SK-N-SH (cell line): ENCODE measurements around the gene ETV1. TPM values are rescaled to one million over a fixed set of nuclear protein-coding genes. Genes with fewer than 3 reads are reported as not detected.

Experiments
- CTCF ChIA-PET: fragments of 300-600, 350-600 bp; formaldehyde crosslinking; extraction: SDS; loops from one replicate; lab custom pipeline; 2021; lab: Yijun Ruan, JAX
- POLR2A ChIA-PET: fragments of 350-600 bp; sonication (Branson Sonifier 250); formaldehyde crosslinking; extraction: SDS; loops from one replicate; lab custom pipeline; 2020; ENCODE audit warnings: antibody characterized with exemption, inconsistent platforms; lab: Yijun Ruan, JAX
- DNase-seq: peaks from one replicate; pipeline ENCODE4 v3.0.0; 2012
- H2AFZ ChIP-seq: fragments of 200-600 bp; sonication (generic); 2 replicates; pipeline ENCODE4 v1.8.1; 2016; ENCODE audit warnings: antibody characterized with exemption, mild to moderate bottlenecking, low read depth
- H3F3A ChIP-seq: fragments of 200-600 bp; sonication (generic); replicated peaks from 2 replicates; pipeline ENCODE3; 2016; ENCODE audit warnings: antibody characterized with exemption, mild to moderate bottlenecking; ENCODE audit not compliant: insufficient read depth
- H3K27ac ChIP-seq, 2 experiments: fragments of 200-500 bp in 1 of 2; fragments of 200-600 bp in 1 of 2; sonication (Bioruptor generic) in 1 of 2; sonication (generic), shearing (Covaris generic) in 1 of 2; 2 replicates each; pipeline versions ENCODE4 v1.5.1 to v1.6.1; 2014 to 2016; ENCODE audit warnings: low read depth in 2 of 2, inconsistent platforms in 1 of 2, low read length in 1 of 2, mild to moderate bottlenecking in 1 of 2, mixed read lengths in 1 of 2
- H3K27me3 ChIP-seq: fragments of 200-600 bp; sonication (generic), shearing (Covaris generic); 2 replicates; pipeline ENCODE4 v1.6.1; 2016; ENCODE audit warnings: mixed run types; ENCODE audit not compliant: insufficient read depth
- H3K36me3 ChIP-seq, 2 experiments: fragments of 200-500 bp in 1 of 2; fragments of 200-600 bp in 1 of 2; sonication (Bioruptor generic) in 1 of 2; sonication (generic) in 1 of 2; replicated peaks in 1 of 2; 2 replicates each; pipeline versions ENCODE3 to v1.5.1; 2014 to 2016; ENCODE audit warnings: low read length in 1 of 2, mild to moderate bottlenecking in 1 of 2; ENCODE audit not compliant: insufficient read depth in 2 of 2, control insufficient read depth in 1 of 2
- H3K4me1 ChIP-seq, 2 experiments: fragments of 200-500 bp in 1 of 2; fragments of 200-600 bp in 1 of 2; sonication (Bioruptor generic) in 1 of 2; sonication (generic), shearing (Covaris generic) in 1 of 2; 2 replicates each; pipeline versions ENCODE4 v1.5.1 to v1.6.1; 2014 to 2016; ENCODE audit warnings: low read depth in 1 of 2, low read length in 1 of 2, mixed run types in 1 of 2; ENCODE audit not compliant: insufficient read depth in 2 of 2, control insufficient read depth in 1 of 2
- H3K4me2 ChIP-seq: fragments of 200-600 bp; sonication (generic), shearing (Covaris generic); 2 replicates; pipeline ENCODE4 v1.6.1; 2017; ENCODE audit warnings: mixed run types
- H3K4me3 ChIP-seq, 2 experiments: fragments of 200-500 bp in 1 of 2; fragments of 200-600 bp in 1 of 2; sonication (Bioruptor generic) in 1 of 2; sonication (generic), shearing (Covaris generic) in 1 of 2; 2 replicates each; pipeline versions ENCODE4 v1.5.1 to v1.8.1; 2014 to 2016; ENCODE audit warnings: low read depth in 2 of 2, inconsistent platforms in 1 of 2, low read length in 1 of 2, mild to moderate bottlenecking in 1 of 2, mixed read lengths in 1 of 2, moderate library complexity in 1 of 2
- H3K79me2 ChIP-seq: fragments of 200-600 bp; sonication (generic); 2 replicates; pipeline ENCODE4 v1.8.1; 2017; ENCODE audit warnings: mild to moderate bottlenecking; ENCODE audit not compliant: insufficient read depth
- H3K9ac ChIP-seq: fragments of 200-600 bp; sonication (generic); 2 replicates; pipeline ENCODE4 v1.6.1; 2017; ENCODE audit warnings: mixed run types
- H3K9me2 ChIP-seq: fragments of 200-600 bp; sonication (generic); 2 replicates; pipeline ENCODE4 v1.6.1; 2017; ENCODE audit warnings: mixed run types
- H3K9me3 ChIP-seq: fragments of 200-600 bp; sonication (generic); 2 replicates; pipeline ENCODE4 v1.6.1; 2017; ENCODE audit warnings: mixed run types, mild to moderate bottlenecking, moderate library complexity
- H4K20me1 ChIP-seq: fragments of 200-600 bp; sonication (generic); 2 replicates; pipeline ENCODE4 v1.6.1; 2017; ENCODE audit warnings: mild to moderate bottlenecking, mixed run types; ENCODE audit not compliant: insufficient read depth
- FOSL2 ChIP-seq: IDR thresholded peaks from 2 replicates; pipeline ENCODE4 v1.4.0; 2012; ENCODE audit warnings: low read depth, mild to moderate bottlenecking, moderate library complexity, borderline replicate concordance
- FOXJ3 ChIP-seq: sonication (generic); formaldehyde crosslinking; IDR thresholded peaks from 2 replicates; pipeline ENCODE4 v1.5.1; 2020; ENCODE audit warnings: mild to moderate bottlenecking, missing genetic modification reagents
- FOXM1 ChIP-seq: IDR thresholded peaks from 2 replicates; pipeline ENCODE4 v1.4.0; 2012; ENCODE audit warnings: low read depth, mild to moderate bottlenecking
- MEF2A ChIP-seq: IDR thresholded peaks from 2 replicates; pipeline ENCODE4 v1.4.0; 2012; ENCODE audit warnings: low read depth, borderline replicate concordance
- MXI1 ChIP-seq: IDR thresholded peaks from 2 replicates; pipeline ENCODE4 v1.6.1; 2012; ENCODE audit warnings: mild to moderate bottlenecking, low read depth, low read length, improper control_type of control experiment
- POLR2AphosphoS5 ChIP-seq: IDR thresholded peaks from 2 replicates; pipeline ENCODE4 v1.6.1; 2012; ENCODE audit warnings: low read depth, low read length
- RCOR1 ChIP-seq: fragments of 150-350 bp; IDR thresholded peaks from 2 replicates; pipeline ENCODE4 v1.6.1; 2017; ENCODE audit warnings: antibody characterized with exemption, low read length
- RFX5 ChIP-seq: IDR thresholded peaks from 2 replicates; pipeline ENCODE4 v1.6.1; 2012; ENCODE audit warnings: mild to moderate bottlenecking, improper control_type of control experiment, low read length
- SIN3A ChIP-seq: IDR thresholded peaks from 2 replicates; pipeline ENCODE4 v1.6.1; 2012; ENCODE audit warnings: low read depth, mild to moderate bottlenecking, low read length, moderate library complexity, borderline replicate concordance
- TAF1 ChIP-seq: IDR thresholded peaks from 2 replicates; pipeline ENCODE4 v1.6.1; 2012; ENCODE audit warnings: low read depth, mild to moderate bottlenecking, low read length, moderate library complexity, borderline replicate concordance
- TCF12 ChIP-seq: IDR thresholded peaks from 2 replicates; pipeline ENCODE4 v1.4.0; 2012
- WGBS: methylation state at CpG from one replicate; pipeline ENCODE4 v1.1.6; 2017; ENCODE audit warnings: low lambda C conversion rate; 5-methylcytosine and 5-hydroxymethylcytosine counted together
- polyA plus RNA-seq, 3 experiments: library from polyadenylated mRNA; depleted of rRNA; stranded (reverse); fragments of >200 nt; gene quantifications; 2 replicates each; pipeline ENCODE4 v1.2.3, GENCODE V29; 2012
- TF ChIP-seq, protein P1 (sequence below): IDR thresholded peaks from 2 replicates; pipeline ENCODE4; 2012
- TF ChIP-seq, protein P2 (sequence below): IDR thresholded peaks from 2 replicates; pipeline ENCODE4 v1.4.0; 2012; ENCODE audit warnings: low read depth, borderline replicate concordance
- TF ChIP-seq, protein P3 (sequence below): IDR thresholded peaks from 2 replicates; pipeline ENCODE4 v1.6.1; 2012; ENCODE audit warnings: mild to moderate bottlenecking, low read depth, low read length, moderate library complexity
- TF ChIP-seq, protein P4 (sequence below): fragments of 150-350 bp; IDR thresholded peaks from 2 replicates; pipeline ENCODE4 v1.6.1; 2016; ENCODE audit warnings: mild to moderate bottlenecking, low read depth, low read length
- TF ChIP-seq, protein P5 (sequence below): IDR thresholded peaks from 2 replicates; pipeline ENCODE4 v1.4.0; 2012; ENCODE audit warnings: low read depth
- TF ChIP-seq, protein P6 (sequence below): fragments of 200-600 bp; sonication (generic); IDR thresholded peaks from 2 replicates; pipeline ENCODE4 v1.6.1; 2017; ENCODE audit warnings: antibody characterized with exemption, mild to moderate bottlenecking, moderate library complexity

ETV1 gene
- polyA plus RNA-seq, 1 of the 3 experiments (the other 2 are of a cell fraction), result 24.9 TPM

DNA sequence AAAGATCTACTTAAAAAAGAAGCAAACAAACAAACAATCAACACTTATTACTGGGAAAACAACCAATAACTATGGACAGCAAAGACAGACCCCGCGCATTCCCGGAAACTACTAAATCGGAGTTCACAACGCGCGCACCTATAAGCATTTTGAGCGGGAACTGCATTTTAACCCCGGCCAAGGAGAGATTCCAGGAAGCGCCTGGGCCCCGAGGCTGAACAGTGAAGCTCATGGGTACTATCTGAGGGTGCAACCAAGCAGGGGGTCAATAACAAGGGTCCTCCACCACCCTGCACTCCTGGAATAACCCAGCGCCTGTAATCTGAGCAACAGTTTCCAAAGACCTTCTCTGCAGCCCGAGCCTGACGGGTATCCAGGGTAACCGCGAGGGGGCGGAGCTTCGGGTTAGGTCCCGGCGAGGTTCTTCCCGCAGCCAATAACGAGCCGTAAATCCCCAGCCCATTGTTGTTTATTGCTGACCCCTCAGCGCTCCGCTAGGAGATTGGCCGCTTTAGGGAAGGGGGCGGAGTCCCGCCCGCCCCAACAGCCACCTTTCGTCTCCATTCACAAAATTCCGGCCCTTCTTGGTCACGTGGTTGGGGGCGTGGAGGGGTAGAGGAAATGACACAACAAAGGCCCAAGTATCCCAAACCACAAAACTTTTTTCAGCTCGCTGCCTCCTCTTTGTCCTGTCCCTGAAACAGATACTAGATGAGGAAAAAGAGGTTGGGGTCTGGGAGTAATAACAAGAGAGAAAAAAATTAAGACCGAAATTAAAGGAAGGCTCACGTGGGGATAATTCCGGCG, 1.7 kb upstream of the ETV1 start (continued):
- TF ChIP-seq, protein P1, sequence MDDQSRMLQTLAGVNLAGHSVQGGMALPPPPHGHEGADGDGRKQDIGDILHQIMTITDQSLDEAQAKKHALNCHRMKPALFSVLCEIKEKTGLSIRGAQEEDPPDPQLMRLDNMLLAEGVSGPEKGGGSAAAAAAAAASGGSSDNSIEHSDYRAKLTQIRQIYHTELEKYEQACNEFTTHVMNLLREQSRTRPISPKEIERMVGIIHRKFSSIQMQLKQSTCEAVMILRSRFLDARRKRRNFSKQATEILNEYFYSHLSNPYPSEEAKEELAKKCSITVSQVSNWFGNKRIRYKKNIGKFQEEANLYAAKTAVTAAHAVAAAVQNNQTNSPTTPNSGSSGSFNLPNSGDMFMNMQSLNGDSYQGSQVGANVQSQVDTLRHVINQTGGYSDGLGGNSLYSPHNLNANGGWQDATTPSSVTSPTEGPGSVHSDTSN, result peak; percentile 32; the same call in 1 of the 2 replicates
- TF ChIP-seq, protein P2, sequence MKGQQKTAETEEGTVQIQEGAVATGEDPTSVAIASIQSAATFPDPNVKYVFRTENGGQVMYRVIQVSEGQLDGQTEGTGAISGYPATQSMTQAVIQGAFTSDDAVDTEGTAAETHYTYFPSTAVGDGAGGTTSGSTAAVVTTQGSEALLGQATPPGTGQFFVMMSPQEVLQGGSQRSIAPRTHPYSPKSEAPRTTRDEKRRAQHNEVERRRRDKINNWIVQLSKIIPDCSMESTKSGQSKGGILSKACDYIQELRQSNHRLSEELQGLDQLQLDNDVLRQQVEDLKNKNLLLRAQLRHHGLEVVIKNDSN, result peak; percentile 95
- no peak for TF ChIP-seq FOXJ3

DNA sequence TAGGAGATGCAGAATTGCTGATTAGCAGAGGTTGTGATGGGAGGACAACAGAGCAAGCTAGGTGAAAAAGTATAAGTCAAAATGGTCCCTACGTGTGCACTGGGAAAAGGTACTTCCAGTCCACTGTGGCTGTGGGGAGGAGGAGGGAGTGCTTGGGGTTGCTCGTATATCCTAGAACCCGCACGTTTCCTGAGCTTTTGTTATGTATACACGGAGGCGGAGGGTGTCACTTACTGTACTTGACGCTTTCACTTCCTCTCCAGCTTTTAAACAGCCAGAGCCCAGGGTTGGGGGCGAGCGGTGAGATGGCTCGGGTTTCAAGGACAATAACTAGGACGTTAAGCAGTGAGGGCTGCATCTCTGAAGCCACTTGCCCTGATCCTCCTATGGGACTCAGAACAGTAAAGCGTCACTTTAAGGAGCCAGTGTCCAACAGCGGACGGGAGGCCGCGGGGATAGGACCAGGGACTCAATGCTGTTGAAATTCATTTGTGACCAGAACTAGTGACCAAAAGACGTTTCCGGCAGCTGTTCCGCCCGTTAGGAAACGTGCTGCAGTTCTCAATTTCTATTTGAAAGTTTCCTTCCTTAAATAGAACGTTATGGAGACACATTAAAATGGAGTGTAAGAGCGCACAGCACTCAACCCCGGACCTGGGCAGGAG, 985 bp upstream of the ETV1 start:
- Histone ChIP-seq H2AFZ (peak overlapping the region; percentile 97), H3K4me1 (peaks cover 7 to 25% of the 10 kb centered on the region in 2 experiments; a peak in 2 of 4 replicates), H3F3A (peaks cover 34% of the 10 kb centered on the region), H3K9me2 (no peaks in the 10 kb centered on the region), H3K9me3 (no peaks in the 10 kb centered on the region), H3K79me2 (no peaks in the 10 kb centered on the region), H3K27ac (peak overlapping the region; percentile 91 to 96), H3K4me2 (peak overlapping the region; percentile 95), H3K27me3 (no peaks in the 10 kb centered on the region), H4K20me1 (no peaks in the 10 kb centered on the region), H3K9ac (peak overlapping the region; percentile 82), H3K4me3 (peak overlapping the region; percentile 91 to 100), H3K36me3 (peaks cover 4 to 5% of the 10 kb centered on the region in 2 experiments)
- WGBS, result 2% methylated on average over 24 of the region's 24 CpGs
- CTCF ChIA-PET, result interaction anchor here (0.7 to 3.6 kb wide), 22 partner anchors 10 to 701 kb away, joined by 3 to 34 read pairs (median 5); no protein-coding TSS in a partner anchor
- peak; percentile 48 for DNase-seq
- POLR2A ChIA-PET, result interaction anchor here (0.6 to 1.3 kb wide), 5 partner anchors 9 to 1896 kb away, joined by 3 to 4 read pairs (median 3); no protein-coding TSS in a partner anchor
- no peak; the same call in 1 of the 2 replicates for TF ChIP-seq MXI1
- no peak for TF ChIP-seq RCOR1
- TF ChIP-seq, protein P2, result no peak
- no peak for TF ChIP-seq MEF2A
- TF ChIP-seq FOSL2, result no peak
- no peak for TF ChIP-seq RFX5
- 0 out of 2 replicates have a peak, but pooled peaks have one; percentile 1 for TF ChIP-seq TCF12
- TF ChIP-seq FOXM1, result no peak
- TF ChIP-seq, protein P3, sequence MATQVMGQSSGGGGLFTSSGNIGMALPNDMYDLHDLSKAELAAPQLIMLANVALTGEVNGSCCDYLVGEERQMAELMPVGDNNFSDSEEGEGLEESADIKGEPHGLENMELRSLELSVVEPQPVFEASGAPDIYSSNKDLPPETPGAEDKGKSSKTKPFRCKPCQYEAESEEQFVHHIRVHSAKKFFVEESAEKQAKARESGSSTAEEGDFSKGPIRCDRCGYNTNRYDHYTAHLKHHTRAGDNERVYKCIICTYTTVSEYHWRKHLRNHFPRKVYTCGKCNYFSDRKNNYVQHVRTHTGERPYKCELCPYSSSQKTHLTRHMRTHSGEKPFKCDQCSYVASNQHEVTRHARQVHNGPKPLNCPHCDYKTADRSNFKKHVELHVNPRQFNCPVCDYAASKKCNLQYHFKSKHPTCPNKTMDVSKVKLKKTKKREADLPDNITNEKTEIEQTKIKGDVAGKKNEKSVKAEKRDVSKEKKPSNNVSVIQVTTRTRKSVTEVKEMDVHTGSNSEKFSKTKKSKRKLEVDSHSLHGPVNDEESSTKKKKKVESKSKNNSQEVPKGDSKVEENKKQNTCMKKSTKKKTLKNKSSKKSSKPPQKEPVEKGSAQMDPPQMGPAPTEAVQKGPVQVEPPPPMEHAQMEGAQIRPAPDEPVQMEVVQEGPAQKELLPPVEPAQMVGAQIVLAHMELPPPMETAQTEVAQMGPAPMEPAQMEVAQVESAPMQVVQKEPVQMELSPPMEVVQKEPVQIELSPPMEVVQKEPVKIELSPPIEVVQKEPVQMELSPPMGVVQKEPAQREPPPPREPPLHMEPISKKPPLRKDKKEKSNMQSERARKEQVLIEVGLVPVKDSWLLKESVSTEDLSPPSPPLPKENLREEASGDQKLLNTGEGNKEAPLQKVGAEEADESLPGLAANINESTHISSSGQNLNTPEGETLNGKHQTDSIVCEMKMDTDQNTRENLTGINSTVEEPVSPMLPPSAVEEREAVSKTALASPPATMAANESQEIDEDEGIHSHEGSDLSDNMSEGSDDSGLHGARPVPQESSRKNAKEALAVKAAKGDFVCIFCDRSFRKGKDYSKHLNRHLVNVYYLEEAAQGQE, result 0 out of 2 replicates have a peak, but pooled peaks have one; percentile 2
- TF ChIP-seq TAF1, result no peak
- TF ChIP-seq, protein P4, sequence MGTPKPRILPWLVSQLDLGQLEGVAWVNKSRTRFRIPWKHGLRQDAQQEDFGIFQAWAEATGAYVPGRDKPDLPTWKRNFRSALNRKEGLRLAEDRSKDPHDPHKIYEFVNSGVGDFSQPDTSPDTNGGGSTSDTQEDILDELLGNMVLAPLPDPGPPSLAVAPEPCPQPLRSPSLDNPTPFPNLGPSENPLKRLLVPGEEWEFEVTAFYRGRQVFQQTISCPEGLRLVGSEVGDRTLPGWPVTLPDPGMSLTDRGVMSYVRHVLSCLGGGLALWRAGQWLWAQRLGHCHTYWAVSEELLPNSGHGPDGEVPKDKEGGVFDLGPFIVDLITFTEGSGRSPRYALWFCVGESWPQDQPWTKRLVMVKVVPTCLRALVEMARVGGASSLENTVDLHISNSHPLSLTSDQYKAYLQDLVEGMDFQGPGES, result no peak
- no peak for TF ChIP-seq FOXJ3
- TF ChIP-seq SIN3A, result peak; percentile 22; the same call in 1 of the 2 replicates
- TF ChIP-seq, protein P5, sequence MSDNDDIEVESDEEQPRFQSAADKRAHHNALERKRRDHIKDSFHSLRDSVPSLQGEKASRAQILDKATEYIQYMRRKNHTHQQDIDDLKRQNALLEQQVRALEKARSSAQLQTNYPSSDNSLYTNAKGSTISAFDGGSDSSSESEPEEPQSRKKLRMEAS, result peak; percentile 32; the same call in 1 of the 2 replicates
- TF ChIP-seq, protein P6, sequence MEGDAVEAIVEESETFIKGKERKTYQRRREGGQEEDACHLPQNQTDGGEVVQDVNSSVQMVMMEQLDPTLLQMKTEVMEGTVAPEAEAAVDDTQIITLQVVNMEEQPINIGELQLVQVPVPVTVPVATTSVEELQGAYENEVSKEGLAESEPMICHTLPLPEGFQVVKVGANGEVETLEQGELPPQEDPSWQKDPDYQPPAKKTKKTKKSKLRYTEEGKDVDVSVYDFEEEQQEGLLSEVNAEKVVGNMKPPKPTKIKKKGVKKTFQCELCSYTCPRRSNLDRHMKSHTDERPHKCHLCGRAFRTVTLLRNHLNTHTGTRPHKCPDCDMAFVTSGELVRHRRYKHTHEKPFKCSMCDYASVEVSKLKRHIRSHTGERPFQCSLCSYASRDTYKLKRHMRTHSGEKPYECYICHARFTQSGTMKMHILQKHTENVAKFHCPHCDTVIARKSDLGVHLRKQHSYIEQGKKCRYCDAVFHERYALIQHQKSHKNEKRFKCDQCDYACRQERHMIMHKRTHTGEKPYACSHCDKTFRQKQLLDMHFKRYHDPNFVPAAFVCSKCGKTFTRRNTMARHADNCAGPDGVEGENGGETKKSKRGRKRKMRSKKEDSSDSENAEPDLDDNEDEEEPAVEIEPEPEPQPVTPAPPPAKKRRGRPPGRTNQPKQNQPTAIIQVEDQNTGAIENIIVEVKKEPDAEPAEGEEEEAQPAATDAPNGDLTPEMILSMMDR, result no peak
- peak; percentile 57 for TF ChIP-seq POLR2AphosphoS5
